Measurements from ENCODE around the gene UVRAG. TPM values are rescaled to one million over a fixed set of nuclear protein-coding genes. Genes with fewer than 3 reads are reported as not detected.

UVRAG gene
- total RNA-seq, 4 donors from 2014 or later = 27.3 to 38.7 (median 33.6) TPM

- peaks cover 0 to 19% (median 0%) of the 10 kb centered on the region in 4 donors for H3K4me1 ChIP-seq
- WGBS, 2 donors = 69 to 73% methylated on average over 10 of the region's 10 CpGs
- TF ChIP-seq EP300 (IDR thresholded peaks at IDR 0.05) (no peak), POLR2A (IDR thresholded peaks at IDR 0.05) (no peak), CTCF (IDR thresholded peaks at IDR 0.05) (no peak)
- H3K36me3 ChIP-seq = peaks cover 0 to 7% (median 0%) of the 10 kb centered on the region in 3 donors
- H3K9me3 ChIP-seq = no peaks in the 10 kb centered on the region
- H3K27me3 ChIP-seq = no peaks in the 10 kb centered on the region
- no peak overlapping the region for H3K4me3 ChIP-seq
- H3K27ac ChIP-seq = peak overlapping the region in 1 of 4 donors; percentile 33
- no peak for DNase-seq (ENCODE audit: low spot score in 2 of 2)
These were observed 370.5 kb downstream of the UVRAG start for GRCh38 chr11:76185511-76185910.

GRCh38 chr11:76185931-76186401, 371.0 kb downstream of the UVRAG start:
- peak; percentile 21 to 36 for DNase-seq (ENCODE audit: low spot score in 2 of 2)

GRCh38 chr11:76186776-76187279, 371.8 kb downstream of the UVRAG start:
- WGBS, 2 donors = 84 to 87% methylated on average over 19 to 21 of the region's 21 CpGs
- TF ChIP-seq CTCF (IDR thresholded peaks at IDR 0.05) = no peak
- TF ChIP-seq EP300 (IDR thresholded peaks at IDR 0.05) = no peak
- TF ChIP-seq POLR2A (IDR thresholded peaks at IDR 0.05) = no peak
- no peak for DNase-seq (ENCODE audit: low spot score in 2 of 2)
- H3K9me3 ChIP-seq = no peaks in the 10 kb centered on the region
- H3K36me3 ChIP-seq = peaks cover 0 to 14% (median 0%) of the 10 kb centered on the region in 3 donors
- no peak overlapping the region for H3K27ac ChIP-seq
- H3K4me3 ChIP-seq = no peak overlapping the region
- no peaks in the 10 kb centered on the region for H3K27me3 ChIP-seq
- H3K4me1 ChIP-seq = peaks cover 0 to 19% (median 0%) of the 10 kb centered on the region in 4 donors

More at GRCh38 chr11:76185931-76186401, 371.0 kb downstream of the UVRAG start:
- WGBS, 2 donors = 26 to 37% methylated on average over 12 to 15 of the region's 15 CpGs
- no peaks in the 10 kb centered on the region for H3K27me3 ChIP-seq
- TF ChIP-seq EP300 (IDR thresholded peaks at IDR 0.05) = peak in 1 of 2 donors; percentile 5
- no peak for TF ChIP-seq POLR2A (IDR thresholded peaks at IDR 0.05)
- H3K9me3 ChIP-seq = no peaks in the 10 kb centered on the region
- H3K36me3 ChIP-seq = peaks cover 0 to 11% (median 0%) of the 10 kb centered on the region in 3 donors
- peak overlapping the region in 1 of 4 donors; percentile 33 for H3K27ac ChIP-seq
- H3K4me3 ChIP-seq = no peak overlapping the region
- H3K4me1 ChIP-seq = peaks cover 0 to 19% (median 0%) of the 10 kb centered on the region in 4 donors

DNA sequence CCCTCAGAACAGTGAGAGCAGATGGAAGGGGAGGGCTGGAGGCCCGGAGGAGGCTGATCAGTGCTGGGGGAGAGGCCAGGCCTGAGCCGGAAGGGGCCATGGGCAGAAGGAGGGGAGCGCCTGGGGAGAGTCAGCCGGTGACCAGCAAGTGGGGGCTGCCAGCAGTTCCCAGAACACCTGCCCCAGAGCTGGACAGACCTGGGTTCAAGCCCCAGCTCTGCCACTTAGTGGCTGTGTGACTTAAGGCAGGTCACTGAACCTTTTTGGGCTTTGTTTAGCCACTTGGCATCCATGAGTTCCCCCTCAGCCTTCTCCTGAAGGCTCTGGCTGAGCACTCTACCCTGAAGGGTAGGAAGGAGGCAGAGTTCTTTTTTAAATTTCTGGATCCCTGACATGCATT, 373.9 kb downstream of the UVRAG start:
- TF ChIP-seq EP300 (IDR thresholded peaks at IDR 0.05) (no peak), CTCF (IDR thresholded peaks at IDR 0.05) (no peak), POLR2A (IDR thresholded peaks at IDR 0.05) (no peak)
- DNase-seq (ENCODE audit: low spot score in 2 of 2) = no peak
- Histone ChIP-seq H3K27me3 (no peaks in the 10 kb centered on the region), H3K4me1 (peaks cover 0 to 19% (median 0%) of the 10 kb centered on the region in 4 donors), H3K27ac (no peak overlapping the region), H3K4me3 (no peak overlapping the region), H3K36me3 (peaks cover 0 to 14% (median 0%) of the 10 kb centered on the region in 3 donors), H3K9me3 (no peaks in the 10 kb centered on the region)
- WGBS, 2 donors = 87 to 91% methylated on average over 4 of the region's 4 CpGs

DNA sequence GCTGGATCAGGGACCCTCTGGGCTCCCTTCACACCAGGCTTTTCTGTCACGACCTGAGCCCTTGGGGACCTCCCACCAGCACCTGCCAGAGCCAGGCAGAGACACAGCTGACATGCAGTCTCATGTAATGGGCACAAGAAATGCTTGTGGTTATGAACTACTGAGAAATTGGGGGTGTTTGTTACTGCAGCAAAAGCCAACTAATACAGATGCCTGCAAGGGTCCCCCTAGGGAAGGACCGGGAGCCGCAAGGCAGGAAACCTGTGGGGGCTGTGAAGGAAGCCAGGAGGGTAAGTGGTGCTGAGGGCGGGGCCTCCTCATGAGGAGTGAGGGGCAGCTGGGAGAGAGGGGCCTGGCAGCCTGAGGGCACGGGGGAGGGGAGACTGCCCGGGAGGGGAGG, 374.7 kb downstream of the UVRAG start:
- Histone ChIP-seq H3K36me3 (peaks cover 0 to 14% (median 0%) of the 10 kb centered on the region in 3 donors), H3K4me1 (peaks cover 0 to 19% (median 0%) of the 10 kb centered on the region in 4 donors), H3K27ac (no peak overlapping the region), H3K4me3 (no peak overlapping the region), H3K27me3 (no peaks in the 10 kb centered on the region), H3K9me3 (no peaks in the 10 kb centered on the region)
- TF ChIP-seq EP300 (IDR thresholded peaks at IDR 0.05) = no peak
- no peak for TF ChIP-seq POLR2A (IDR thresholded peaks at IDR 0.05)
- no peak for TF ChIP-seq CTCF (IDR thresholded peaks at IDR 0.05)
- WGBS, 2 donors = 84 to 92% methylated on average over 6 of the region's 6 CpGs
- no peak for DNase-seq (ENCODE audit: low spot score in 2 of 2)

All from tibial nerve (tissue), 4 donors.